ENCODE results near the gene ATP1A4.

DNA sequence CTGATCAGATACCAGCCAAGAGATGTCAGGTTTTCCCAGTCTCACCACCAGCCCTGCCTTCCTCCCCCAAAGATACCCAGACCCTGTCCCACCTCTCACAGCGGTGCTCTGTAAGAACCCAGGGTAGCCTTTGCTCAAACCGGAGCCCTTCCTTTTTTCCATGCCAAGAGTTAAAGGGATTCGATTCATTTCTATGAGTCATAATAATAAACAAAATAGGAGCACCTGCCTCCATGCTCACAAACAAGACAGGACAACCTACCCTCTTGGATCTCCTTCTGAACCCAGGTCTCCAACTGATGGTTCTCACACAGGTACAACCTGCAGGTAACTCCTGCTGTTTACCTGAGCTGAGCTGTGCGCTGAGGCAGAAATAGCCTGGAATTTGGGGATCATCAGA, 41.7 kb upstream of the ATP1A4 start:
- no peak for TF ChIP-seq EZH2phosphoT487 (IDR thresholded peaks at IDR 0.05; ENCODE audit: borderline replicate concordance, low read length)
- TF ChIP-seq, protein P1, sequence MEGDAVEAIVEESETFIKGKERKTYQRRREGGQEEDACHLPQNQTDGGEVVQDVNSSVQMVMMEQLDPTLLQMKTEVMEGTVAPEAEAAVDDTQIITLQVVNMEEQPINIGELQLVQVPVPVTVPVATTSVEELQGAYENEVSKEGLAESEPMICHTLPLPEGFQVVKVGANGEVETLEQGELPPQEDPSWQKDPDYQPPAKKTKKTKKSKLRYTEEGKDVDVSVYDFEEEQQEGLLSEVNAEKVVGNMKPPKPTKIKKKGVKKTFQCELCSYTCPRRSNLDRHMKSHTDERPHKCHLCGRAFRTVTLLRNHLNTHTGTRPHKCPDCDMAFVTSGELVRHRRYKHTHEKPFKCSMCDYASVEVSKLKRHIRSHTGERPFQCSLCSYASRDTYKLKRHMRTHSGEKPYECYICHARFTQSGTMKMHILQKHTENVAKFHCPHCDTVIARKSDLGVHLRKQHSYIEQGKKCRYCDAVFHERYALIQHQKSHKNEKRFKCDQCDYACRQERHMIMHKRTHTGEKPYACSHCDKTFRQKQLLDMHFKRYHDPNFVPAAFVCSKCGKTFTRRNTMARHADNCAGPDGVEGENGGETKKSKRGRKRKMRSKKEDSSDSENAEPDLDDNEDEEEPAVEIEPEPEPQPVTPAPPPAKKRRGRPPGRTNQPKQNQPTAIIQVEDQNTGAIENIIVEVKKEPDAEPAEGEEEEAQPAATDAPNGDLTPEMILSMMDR (IDR thresholded peaks at IDR 0.05; ENCODE audit: low read depth, low read length, poor library complexity, severe bottlenecking), result no peak

All from DOHH2 (cell line).